HG03521 (cell line): ENCODE results near the gene TINAG.

Experiments
- ATAC-seq: cut with Tn5 transposase; IDR thresholded peaks from one replicate; pipeline ENCODE4 v1.9.1; 2021; ENCODE audit warnings: mild to moderate bottlenecking, moderate library complexity; ENCODE audit not compliant: unreplicated experiment

TINAG gene

GRCh38 chr6:54308289-54308985, at the start of gene TINAG:
Gene TINAG, plus strand, starts transcription at chr6:54308441. Its CDS starts 110 bp downstream, at chr6:54308551.
- no peak for ATAC-seq

- no peak for ATAC-seq
Measured at GRCh38 chr6:54260025-54260424, 48.2 kb upstream of the TINAG start.

- no peak for ATAC-seq
Measured at GRCh38 chr6:54262499-54262898, 45.7 kb upstream of the TINAG start.

GRCh38 chr6:54262971-54263370, 45.3 kb upstream of the TINAG start:
- ATAC-seq, result no peak

GRCh38 chr6:54264581-54265272, 43.5 kb upstream of the TINAG start:
- no peak for ATAC-seq

- no peak for ATAC-seq
Measured at GRCh38 chr6:54266400-54266923, 41.8 kb upstream of the TINAG start.

GRCh38 chr6:54267798-54268197, 40.4 kb upstream of the TINAG start:
- no peak for ATAC-seq

GRCh38 chr6:54273214-54273820, 34.9 kb upstream of the TINAG start:
- ATAC-seq, result no peak

GRCh38 chr6:54274383-54274782, 33.9 kb upstream of the TINAG start:
- no peak for ATAC-seq

- ATAC-seq, result no peak
Measured at GRCh38 chr6:54282186-54282585, 26.1 kb upstream of the TINAG start.

GRCh38 chr6:54284161-54284860, 23.9 kb upstream of the TINAG start:
- ATAC-seq, result no peak

GRCh38 chr6:54285595-54285994, 22.6 kb upstream of the TINAG start:
- no peak for ATAC-seq

GRCh38 chr6:54286141-54286540, 22.1 kb upstream of the TINAG start:
- ATAC-seq, result no peak

- no peak for ATAC-seq
Measured at GRCh38 chr6:54288474-54288873, 19.8 kb upstream of the TINAG start.

GRCh38 chr6:54289426-54289825, 18.8 kb upstream of the TINAG start:
- ATAC-seq, result no peak

- ATAC-seq, result peak; percentile 61
Measured at GRCh38 chr6:54291146-54291545, 17.1 kb upstream of the TINAG start.

- ATAC-seq, result peak; percentile 97
Measured at GRCh38 chr6:54291738-54292137, 16.5 kb upstream of the TINAG start.

- no peak for ATAC-seq
Measured at GRCh38 chr6:54294965-54295532, 13.2 kb upstream of the TINAG start.

GRCh38 chr6:54299542-54300269, 8.5 kb upstream of the TINAG start:
- no peak for ATAC-seq

- no peak for ATAC-seq
Measured at GRCh38 chr6:54301770-54302169, 6.5 kb upstream of the TINAG start.
